ENCODE measurements around the gene CYP26C1.

DNA sequence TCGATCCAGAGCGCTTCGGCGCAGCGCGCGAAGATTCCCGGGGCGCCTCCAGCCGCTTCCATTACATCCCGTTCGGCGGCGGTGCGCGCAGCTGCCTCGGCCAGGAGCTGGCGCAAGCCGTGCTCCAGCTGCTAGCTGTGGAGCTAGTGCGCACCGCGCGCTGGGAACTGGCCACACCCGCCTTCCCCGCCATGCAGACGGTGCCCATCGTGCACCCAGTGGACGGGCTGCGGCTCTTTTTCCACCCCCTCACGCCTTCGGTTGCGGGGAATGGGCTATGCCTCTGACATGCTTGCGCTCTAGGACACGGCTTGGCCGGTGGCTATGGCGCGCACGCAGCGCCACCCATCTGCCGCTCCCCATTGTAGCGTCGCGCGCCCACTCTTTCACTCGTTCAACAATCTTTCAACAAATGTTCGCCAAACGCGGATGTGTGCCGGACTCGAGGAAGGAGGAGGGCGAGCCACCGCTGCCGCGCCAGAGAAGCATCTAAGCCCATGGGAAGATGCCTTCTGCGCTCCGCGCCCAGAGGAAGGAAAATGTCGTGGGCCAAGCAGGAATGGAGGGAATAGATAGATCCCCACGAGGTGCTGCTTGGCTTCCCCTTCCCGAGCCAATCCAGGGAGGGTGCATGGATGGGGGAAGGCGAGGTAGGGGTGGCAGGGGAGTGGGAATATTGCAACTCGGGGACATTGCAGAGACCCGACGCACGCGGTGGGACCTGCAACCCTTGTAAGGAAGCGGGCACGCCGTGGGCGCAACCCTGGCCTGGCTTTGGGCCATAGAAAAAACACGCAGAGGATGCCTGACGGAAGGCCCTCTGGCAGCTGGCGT, 8.0 kb downstream of the CYP26C1 start:
- no peak for TF ChIP-seq ZFX (IDR thresholded peaks at IDR 0.05)
- TF ChIP-seq CTCF (conservative IDR thresholded peaks at IDR 0.05): no peak

All from C4-2B (cell line).